Transverse colon (tissue), 4 donors: ENCODE measurements around the gene DPP9. TPM values are rescaled to one million over a fixed set of nuclear protein-coding genes. Genes with fewer than 3 reads are reported as not detected.

Experiments used
- DNase-seq: peaks from one replicate; pipeline ENCODE4 v3.0.0-alpha.2; 2019
- H3K27ac ChIP-seq, 4 donors: fragments of 200-600 bp; sonication (generic); 2 replicates each; pipeline ENCODE4 v1.5.1; 2016 to 2018; ENCODE audit warnings: inconsistent platforms in 4 of 4
- H3K27me3 ChIP-seq: fragments of 200-600 bp; sonication (generic); 2 replicates; pipeline ENCODE4 v1.5.1; 2017; ENCODE audit warnings: inconsistent platforms
- H3K36me3 ChIP-seq, 4 donors: fragments of 200-600 bp; sonication (generic); 2 replicates each; pipeline ENCODE4 v1.5.1; 2017 to 2019; ENCODE audit warnings: inconsistent platforms in 4 of 4
- H3K4me1 ChIP-seq, 4 donors: fragments of 200-600 bp; sonication (generic); 2 replicates each; pipeline ENCODE4 v1.5.1; 2017 to 2020; ENCODE audit warnings: inconsistent platforms in 4 of 4
- H3K4me3 ChIP-seq, 4 donors: fragments of 200-600 bp; sonication (generic); 1 replicate in 1 of 4; 2 replicates in 3 of 4; pipeline versions ENCODE4 v1.5.1 to v1.6.1; 2017 to 2019; ENCODE audit warnings: inconsistent platforms in 4 of 4
- H3K9me3 ChIP-seq, 2 donors: fragments of 200-600 bp; sonication (generic); 2 replicates each; pipeline ENCODE4 v1.5.1; 2017 to 2019; ENCODE audit warnings: inconsistent platforms in 2 of 2
- EP300 ChIP-seq: sonication (generic); formaldehyde crosslinking; IDR thresholded peaks from one replicate; pipeline ENCODE4 v1.6.1; 2017; ENCODE audit warnings: antibody characterized with exemption, low read depth
- POLR2A ChIP-seq: fragments of 450-650 bp; IDR thresholded peaks from one replicate; pipeline ENCODE4 v1.6.1; 2016; ENCODE audit warnings: antibody characterized with exemption, mild to moderate bottlenecking, moderate library complexity
- POLR2AphosphoS5 ChIP-seq, 3 donors: sonication (generic); formaldehyde crosslinking; IDR thresholded peaks; one replicate each; pipeline ENCODE4 v1.6.1; 2016; ENCODE audit warnings: antibody characterized with exemption in 3 of 3
- WGBS, 2 donors: methylation state at CpG; one replicate each; pipeline ENCODE4 v1.1.5; 2018; ENCODE audit warnings: low coverage in 1 of 2; 5-methylcytosine and 5-hydroxymethylcytosine counted together
- in situ Hi-C, 4 donors: fragments of 200-750 bp; cut with MboI; loops; one replicate each; pipeline versions ENCODE4 v1.15.0 to v1.15.1; 2017; ENCODE audit warnings: low sequenced_read_pairs in 3 of 4, low pct_ligation_motif_present in 1 of 4, low pct_unique_long_range_greater_than_20kb in 1 of 4
- intact Hi-C: fragments of 100-400 bp; cut with DNase I; formaldehyde crosslinking; loops from one replicate; pipeline ENCODE4 v1.15.1; 2023; ENCODE audit warnings: low total_unique reads
- total RNA-seq, 4 donors: library from RNA; depleted of rRNA; stranded (reverse); fragments of >200 nt; gene quantifications; one replicate each; pipeline ENCODE4 v1.1.0, GENCODE V29; 2016
- TF ChIP-seq, protein P1 (sequence below), 5 experiments: fragments of 200-600 bp in 3 of 5; fragments of 450-650 bp in 2 of 5; sonication (generic) in 3 of 5; IDR thresholded peaks; 1 replicate in 2 of 5; 2 replicates in 3 of 5; pipeline ENCODE4 v1.5.1; 2016 to 2017; ENCODE audit warnings: antibody characterized with exemption in 5 of 5, inconsistent platforms in 3 of 5, mild to moderate bottlenecking in 2 of 5, moderate library complexity in 1 of 5

Gene DPP9
- total RNA-seq, 4 donors from 2014 or later = 74.1 to 320 (median 103) TPM

DNA sequence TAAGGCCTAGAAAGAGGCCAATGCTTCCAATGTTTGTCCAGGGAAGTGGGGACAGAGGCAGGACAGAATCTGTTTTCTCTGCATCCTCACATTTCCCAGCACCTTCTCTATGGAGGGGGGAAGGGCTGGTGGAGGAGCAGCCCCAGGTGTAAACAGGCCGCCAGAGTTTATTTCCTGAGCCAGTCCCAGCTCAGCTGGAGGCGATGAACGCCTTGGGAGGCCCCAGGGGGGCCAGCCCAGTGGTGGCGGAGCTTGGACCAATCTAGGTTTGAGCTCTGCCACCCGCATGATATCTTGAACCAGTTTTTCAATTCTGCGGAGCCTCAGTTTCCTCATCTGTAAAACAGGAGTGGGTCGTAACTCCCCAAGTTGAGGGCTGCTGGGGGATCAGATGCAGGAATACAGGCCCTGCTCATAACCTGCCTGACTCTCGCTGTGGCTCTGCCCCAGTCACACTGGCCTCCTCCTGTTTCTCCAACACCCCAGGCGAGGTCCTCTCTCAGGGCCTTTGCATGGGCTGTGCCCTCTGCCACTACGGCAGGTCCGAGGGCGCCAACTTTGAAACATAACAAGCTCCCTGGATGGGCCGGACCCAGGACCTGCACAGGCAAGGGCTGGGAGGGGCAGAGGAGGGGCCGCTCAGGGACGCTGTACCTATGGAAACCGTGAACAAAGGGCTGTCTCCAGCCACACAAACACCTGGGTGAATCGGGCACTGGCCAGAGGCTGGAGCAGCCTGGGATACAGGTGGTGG is 83.2 kb downstream of the DPP9 start:
- intact Hi-C loops (no loop called here), in situ Hi-C loops (no loop called here)
- Histone ChIP-seq H3K4me3 (peak overlapping the region; percentile 68 to 84 (median 73)), H3K27me3 (peaks cover 3% of the 10 kb centered on the region), H3K27ac (peak overlapping the region; percentile 78 to 89 (median 82)), H3K4me1 (peaks cover 18 to 41% (median 33%) of the 10 kb centered on the region in 4 donors), H3K9me3 (no peaks in the 10 kb centered on the region), H3K36me3 (no peaks in the 10 kb centered on the region)
- WGBS, 2 donors = 58% methylated on average over 16 of the region's 17 CpGs; no CpG with 5 or more reads in 1 of the 2 donors
- peak; percentile 58 for DNase-seq
- TF ChIP-seq POLR2AphosphoS5 (IDR thresholded peaks at IDR 0.05) = no peak

DNA sequence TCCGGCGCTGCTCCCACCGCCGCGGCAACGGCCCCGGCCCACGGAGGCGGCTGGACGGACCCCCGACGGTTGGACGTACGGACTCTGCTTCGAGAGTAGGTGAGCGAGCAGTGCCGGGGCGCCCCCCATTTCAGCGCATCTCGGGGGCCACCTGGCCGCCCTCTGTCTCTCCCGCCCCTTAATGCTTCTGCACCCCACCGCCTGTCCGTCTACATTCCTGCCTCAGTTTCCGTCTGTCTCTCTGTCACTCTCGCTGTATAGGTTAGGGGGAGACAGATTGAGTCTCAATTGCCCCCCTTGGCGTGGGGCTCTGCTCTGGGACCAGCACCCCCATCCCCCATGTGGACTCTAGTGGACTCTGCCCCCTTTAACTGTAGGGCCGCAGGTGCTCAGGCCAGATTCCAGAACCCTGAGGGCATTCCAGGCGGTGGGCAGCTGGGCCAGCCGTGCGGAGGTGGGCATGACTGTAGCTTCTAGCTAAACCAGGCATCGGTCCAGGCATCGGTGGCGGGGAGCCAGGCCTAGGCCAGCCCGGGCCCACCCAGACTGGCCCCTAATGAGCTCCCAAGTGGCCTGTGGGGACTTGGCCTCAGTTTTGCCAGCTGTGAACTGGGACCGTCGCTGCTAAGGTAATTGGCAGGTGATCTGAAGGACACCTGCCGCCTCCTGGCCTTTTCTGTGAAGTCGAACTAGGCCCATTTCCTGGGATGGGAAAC is 84.0 kb downstream of the DPP9 start:
- peak; percentile 34 for DNase-seq
- peak in 2 of 3 donors; percentile 25 to 28 for TF ChIP-seq POLR2AphosphoS5 (IDR thresholded peaks at IDR 0.05)
- TF ChIP-seq, protein P1, sequence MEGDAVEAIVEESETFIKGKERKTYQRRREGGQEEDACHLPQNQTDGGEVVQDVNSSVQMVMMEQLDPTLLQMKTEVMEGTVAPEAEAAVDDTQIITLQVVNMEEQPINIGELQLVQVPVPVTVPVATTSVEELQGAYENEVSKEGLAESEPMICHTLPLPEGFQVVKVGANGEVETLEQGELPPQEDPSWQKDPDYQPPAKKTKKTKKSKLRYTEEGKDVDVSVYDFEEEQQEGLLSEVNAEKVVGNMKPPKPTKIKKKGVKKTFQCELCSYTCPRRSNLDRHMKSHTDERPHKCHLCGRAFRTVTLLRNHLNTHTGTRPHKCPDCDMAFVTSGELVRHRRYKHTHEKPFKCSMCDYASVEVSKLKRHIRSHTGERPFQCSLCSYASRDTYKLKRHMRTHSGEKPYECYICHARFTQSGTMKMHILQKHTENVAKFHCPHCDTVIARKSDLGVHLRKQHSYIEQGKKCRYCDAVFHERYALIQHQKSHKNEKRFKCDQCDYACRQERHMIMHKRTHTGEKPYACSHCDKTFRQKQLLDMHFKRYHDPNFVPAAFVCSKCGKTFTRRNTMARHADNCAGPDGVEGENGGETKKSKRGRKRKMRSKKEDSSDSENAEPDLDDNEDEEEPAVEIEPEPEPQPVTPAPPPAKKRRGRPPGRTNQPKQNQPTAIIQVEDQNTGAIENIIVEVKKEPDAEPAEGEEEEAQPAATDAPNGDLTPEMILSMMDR (IDR thresholded peaks at IDR 0.05) = no peak
- Histone ChIP-seq H3K27ac (peak overlapping the region; percentile 78 to 89 (median 82)), H3K27me3 (peaks cover 9% of the 10 kb centered on the region), H3K4me3 (peak overlapping the region; percentile 68 to 84 (median 73)), H3K36me3 (no peaks in the 10 kb centered on the region), H3K4me1 (peaks cover 18 to 41% (median 33%) of the 10 kb centered on the region in 4 donors), H3K9me3 (no peaks in the 10 kb centered on the region)
- in situ Hi-C loops (no loop called here), intact Hi-C loops (loop anchor here (5.0 kb wide), 2 partner anchors 62 to 82 kb away; partner anchors contain the start of gene SEMA6B)
- 9% methylated on average over 20 of the region's 39 CpGs; no CpG with 5 or more reads in 1 of the 2 donors for WGBS, 2 donors

DNA sequence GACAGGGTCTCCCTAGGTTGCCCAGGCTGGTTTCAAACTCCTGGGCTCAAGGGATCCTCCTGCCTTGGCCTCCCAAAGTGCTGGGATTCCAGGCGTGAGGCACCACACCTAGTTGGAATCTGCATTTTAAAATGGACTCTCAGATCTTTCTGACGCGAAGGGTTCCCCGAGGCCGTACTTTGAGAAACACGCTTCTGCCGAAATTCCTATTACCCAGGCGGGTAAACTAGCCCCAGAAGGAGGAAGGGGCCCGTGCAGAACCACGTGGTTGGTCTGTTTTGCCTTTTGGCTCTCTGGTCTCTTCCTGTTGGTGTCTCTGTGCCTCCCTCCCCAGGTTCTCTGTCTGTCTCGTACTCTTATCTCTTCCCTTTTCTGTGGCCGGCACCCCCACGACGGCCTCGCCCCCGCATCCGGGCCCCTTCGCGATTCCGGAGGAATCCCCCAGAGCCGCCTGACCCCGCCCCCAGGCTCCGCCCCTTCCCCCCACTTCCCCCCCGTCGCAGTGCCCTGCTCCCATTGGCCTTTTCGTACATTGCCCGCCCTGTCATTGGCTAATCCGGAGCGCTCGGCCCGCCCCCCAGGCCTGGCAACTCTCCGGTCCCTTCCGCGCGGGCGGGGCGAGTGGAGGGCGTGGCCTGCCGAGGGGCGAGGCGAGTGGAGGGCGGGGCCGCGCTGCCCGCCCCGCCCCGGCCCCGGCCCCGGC is 84.7 kb downstream of the DPP9 start, which contains the start of gene TNFAIP8L1:
TSS of gene TNFAIP8L1 (plus strand) at position 689 of the 703 bp plus-strand sequence. CDS start 12,354 bp downstream, outside the sequence.
- intact Hi-C loops = loop anchor here (5.0 kb wide), 2 partner anchors 62 to 82 kb away; partner anchors contain the start of gene SEMA6B
- H3K27me3 ChIP-seq = peaks cover 12% of the 10 kb centered on the region

DNA sequence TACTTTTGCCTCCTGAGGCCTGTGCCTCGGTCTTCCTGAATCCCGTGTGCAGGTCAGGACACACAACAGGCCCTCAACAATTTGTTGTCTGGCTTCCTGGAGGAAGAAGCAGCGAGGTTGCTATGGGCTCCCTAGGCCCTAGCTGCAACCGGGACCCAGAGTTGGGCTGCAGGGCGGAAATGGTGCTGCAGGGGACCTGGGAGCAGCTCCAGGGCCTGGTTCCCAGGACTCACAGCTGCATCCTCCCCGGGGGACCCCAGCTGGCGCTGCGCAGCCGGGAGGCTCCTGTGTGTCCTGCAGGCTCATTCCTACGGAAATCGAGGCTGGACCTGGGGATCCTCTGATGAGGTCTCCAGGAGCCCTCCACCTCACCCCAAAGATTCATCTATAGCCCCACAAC is 85.3 kb downstream of the DPP9 start:
- in situ Hi-C loops = no loop called here
- H3K4me3 ChIP-seq = peak overlapping the region in 1 of 4 donors; percentile 84
- H3K9me3 ChIP-seq = no peaks in the 10 kb centered on the region
- intact Hi-C loops = loop anchor here (5.0 kb wide), 2 partner anchors 61 to 81 kb away; partner anchors contain the start of gene SEMA6B
- H3K36me3 ChIP-seq = no peaks in the 10 kb centered on the region
- TF ChIP-seq POLR2A (no peak), EP300 (no peak), POLR2AphosphoS5 (IDR thresholded peaks at IDR 0.05) (no peak)
- TF ChIP-seq, protein P1 (IDR thresholded peaks at IDR 0.05) = no peak
- H3K27me3 ChIP-seq = peaks cover 12% of the 10 kb centered on the region
- 81 to 100% methylated on average over 1 to 11 of the region's 11 CpGs for WGBS, 2 donors
- no peak for DNase-seq
- H3K27ac ChIP-seq = peak overlapping the region; percentile 78 to 88 (median 86)
- H3K4me1 ChIP-seq = peaks cover 18 to 44% (median 34%) of the 10 kb centered on the region in 4 donors

More for the DNA sequence above, 84.7 kb downstream of the DPP9 start, which contains the start of gene TNFAIP8L1:
- WGBS, 2 donors = 2 to 13% methylated on average over 3 to 31 of the region's 49 CpGs
- Histone ChIP-seq H3K4me3 (peak within 1 kb of the TSS; percentile 68 to 84 (median 73)), H3K9me3 (no peaks in the 10 kb centered on the region), H3K27ac (peak within 1 kb of the TSS; percentile 78 to 89 (median 86)), H3K36me3 (no peaks in the 10 kb centered on the region), H3K4me1 (peaks cover 18 to 41% (median 33%) of the 10 kb centered on the region in 4 donors)
- DNase-seq = peak; percentile 99
- TF ChIP-seq EP300 = no peak
- TF ChIP-seq, protein P1 (IDR thresholded peaks at IDR 0.05) = no peak
- TF ChIP-seq POLR2AphosphoS5 (IDR thresholded peaks at IDR 0.05) = peak in 1 of 3 donors; percentile 3
- in situ Hi-C loops = no loop called here
